ENCODE data around the gene PKD1L1.

Gene PKD1L1

GRCh38 chr7:47737601-47738000 is 210.7 kb downstream of the PKD1L1 start:
- H3K4me3 ChIP-seq (ENCODE audit: low read depth, low read length), result no peak overlapping the region
- TF ChIP-seq MYC (IDR thresholded peaks at IDR 0.05; ENCODE audit: low read depth, low read length) (no peak), POLR2A (IDR thresholded peaks at IDR 0.05; ENCODE audit: extremely low read depth, insufficient read length) (no peak), MAX (IDR thresholded peaks at IDR 0.05; ENCODE audit: low read depth, low read length) (no peak), CTCF (IDR thresholded peaks at IDR 0.05; ENCODE audit: low read depth, low read length) (no peak)
- no peak for DNase-seq (ENCODE audit: low read depth)

- DNase-seq (ENCODE audit: low read depth), result no peak
- no peak overlapping the region for H3K4me3 ChIP-seq (ENCODE audit: low read depth, low read length)
- TF ChIP-seq POLR2A (IDR thresholded peaks at IDR 0.05; ENCODE audit: extremely low read depth, insufficient read length) (no peak), MYC (IDR thresholded peaks at IDR 0.05; ENCODE audit: low read depth, low read length) (no peak), CTCF (IDR thresholded peaks at IDR 0.05; ENCODE audit: low read depth, low read length) (no peak), MAX (IDR thresholded peaks at IDR 0.05; ENCODE audit: low read depth, low read length) (no peak)
These were observed 212.6 kb downstream of the PKD1L1 start for GRCh38 chr7:47735431-47736345.

- no peak overlapping the region for H3K4me3 ChIP-seq (ENCODE audit: low read depth, low read length)
- no peak for DNase-seq (ENCODE audit: low read depth)
- TF ChIP-seq POLR2A (IDR thresholded peaks at IDR 0.05; ENCODE audit: extremely low read depth, insufficient read length), result no peak
These were observed 213.3 kb downstream of the PKD1L1 start for GRCh38 chr7:47734949-47735291.

GRCh38 chr7:47734287-47734948 is 213.8 kb downstream of the PKD1L1 start:
- TF ChIP-seq MAX (IDR thresholded peaks at IDR 0.05; ENCODE audit: low read depth, low read length), result no peak
- TF ChIP-seq MYC (IDR thresholded peaks at IDR 0.05; ENCODE audit: low read depth, low read length), result no peak
- TF ChIP-seq CTCF (IDR thresholded peaks at IDR 0.05; ENCODE audit: low read depth, low read length), result no peak
- TF ChIP-seq POLR2A (IDR thresholded peaks at IDR 0.05; ENCODE audit: extremely low read depth, insufficient read length), result no peak
- H3K4me3 ChIP-seq (ENCODE audit: low read depth, low read length), result no peak overlapping the region
- DNase-seq (ENCODE audit: low read depth), result no peak

- DNase-seq (ENCODE audit: low read depth), result no peak
- no peak overlapping the region for H3K4me3 ChIP-seq (ENCODE audit: low read depth, low read length)
- TF ChIP-seq CTCF (IDR thresholded peaks at IDR 0.05; ENCODE audit: low read depth, low read length), result no peak
- TF ChIP-seq MYC (IDR thresholded peaks at IDR 0.05; ENCODE audit: low read depth, low read length), result no peak
- no peak for TF ChIP-seq MAX (IDR thresholded peaks at IDR 0.05; ENCODE audit: low read depth, low read length)
- no peak for TF ChIP-seq POLR2A (IDR thresholded peaks at IDR 0.05; ENCODE audit: extremely low read depth, insufficient read length)
These were observed 218.1 kb downstream of the PKD1L1 start for GRCh38 chr7:47730142-47730541.

GRCh38 chr7:47726047-47726726 is 222.1 kb downstream of the PKD1L1 start:
- DNase-seq (ENCODE audit: low read depth), result no peak
- no peak overlapping the region for H3K4me3 ChIP-seq (ENCODE audit: low read depth, low read length)
- TF ChIP-seq POLR2A (IDR thresholded peaks at IDR 0.05; ENCODE audit: extremely low read depth, insufficient read length) (no peak), MYC (IDR thresholded peaks at IDR 0.05; ENCODE audit: low read depth, low read length) (no peak), CTCF (IDR thresholded peaks at IDR 0.05; ENCODE audit: low read depth, low read length) (no peak), MAX (IDR thresholded peaks at IDR 0.05; ENCODE audit: low read depth, low read length) (no peak)

All from NB4 (cell line).